IMR-90 (cell line): ENCODE results near the gene RAP2A. TPM values are rescaled to one million over a fixed set of nuclear protein-coding genes. Genes with fewer than 3 reads are reported as not detected.
A peak's percentile ranks its signal among the peaks of the same experiment; 100 is the strongest.

Source experiments
- ATAC-seq: fragments of 200-7000 bp; cut with Tn5 transposase; 2 replicates; pipeline ENCODE4 v1.9.1; 2020; ENCODE audit warnings: low read depth, mild to moderate bottlenecking, moderate library complexity
- BruUV-seq: library from RNA; stranded (reverse); fragments of 400-500 nt; replicated peaks from 2 replicates; lab custom pipeline; 2021; lab: Mats Ljungman, UMichigan
- CTCF ChIA-PET: fragments of 300-600 bp; formaldehyde crosslinking; extraction: SDS; loops from one replicate; lab custom pipeline; 2021; ENCODE audit warnings: antibody characterized with exemption; lab: Yijun Ruan, JAX
- POLR2A ChIA-PET: fragments of 300-600 bp; sonication (Branson Sonifier 250); formaldehyde crosslinking; loops from one replicate; lab custom pipeline; 2022; ENCODE audit warnings: antibody characterized with exemption; ENCODE audit not compliant: unreplicated experiment; lab: Charles Lee
- DNase-seq: peaks from one replicate; pipeline ENCODE4 v3.0.0; 2013
- H2AFZ ChIP-seq: replicated peaks from 2 replicates; pipeline ENCODE3; 2013; ENCODE audit warnings: low read length, mild to moderate bottlenecking; ENCODE audit not compliant: poor library complexity
- H2AK5ac ChIP-seq: 2 replicates; pipeline ENCODE4 v1.6.1; 2013; ENCODE audit warnings: low read depth, low read length, inconsistent platforms
- H2AK9ac ChIP-seq: replicated peaks from 2 replicates; pipeline ENCODE3; 2013; ENCODE audit warnings: mild to moderate bottlenecking, low read depth, low read length, moderate library complexity; ENCODE audit not compliant: poor library complexity
- H2BK120ac ChIP-seq: 2 replicates; pipeline ENCODE4 v1.6.1; 2013; ENCODE audit warnings: low read depth, low read length, inconsistent platforms
- H2BK15ac ChIP-seq: 3 replicates; pipeline ENCODE4 v1.6.1; 2013; ENCODE audit warnings: low read depth, low read length, inconsistent platforms
- H2BK20ac ChIP-seq: 2 replicates; pipeline ENCODE4 v1.6.1; 2013; ENCODE audit warnings: low read depth, mild to moderate bottlenecking, inconsistent platforms, low read length, moderate library complexity
- H2BK5ac ChIP-seq: 2 replicates; pipeline ENCODE4 v1.6.1; 2013; ENCODE audit warnings: mild to moderate bottlenecking, low read depth, low read length, inconsistent platforms; ENCODE audit not compliant: poor library complexity, severe bottlenecking
- H3K14ac ChIP-seq: replicated peaks from 2 replicates; pipeline ENCODE4 v1.6.1; 2013; ENCODE audit warnings: low read depth, low read length, inconsistent platforms
- H3K18ac ChIP-seq: 2 replicates; pipeline ENCODE4 v1.6.1; 2013; ENCODE audit warnings: low read depth, low read length, control low read depth
- H3K23ac ChIP-seq: 2 replicates; pipeline ENCODE4 v1.6.1; 2013; ENCODE audit warnings: low read depth, low read length, inconsistent platforms
- H3K27ac ChIP-seq: 2 replicates; pipeline ENCODE4 v1.5.1; 2013; ENCODE audit warnings: mild to moderate bottlenecking, control low read depth, low read length; ENCODE audit not compliant: insufficient read depth
- H3K27me3 ChIP-seq: 2 replicates; pipeline ENCODE4 v1.6.1; 2013; ENCODE audit warnings: low read length; ENCODE audit not compliant: control insufficient read depth, insufficient read depth
- H3K36me3 ChIP-seq: 2 replicates; pipeline ENCODE4 v1.6.1; 2013; ENCODE audit warnings: low read length, mixed read lengths; ENCODE audit not compliant: control insufficient read depth, insufficient read depth
- H3K4ac ChIP-seq: 2 replicates; pipeline ENCODE4 v1.6.1; 2013; ENCODE audit warnings: low read depth, low read length, inconsistent platforms
- H3K4me1 ChIP-seq: 2 replicates; pipeline ENCODE4 v1.6.1; 2013; ENCODE audit warnings: low read length, mixed read lengths; ENCODE audit not compliant: control insufficient read depth, insufficient read depth
- H3K4me2 ChIP-seq: 2 replicates; pipeline ENCODE4 v1.6.1; 2013; ENCODE audit warnings: low read depth, mild to moderate bottlenecking, control low read depth, low read length, moderate library complexity
- H3K4me3 ChIP-seq: 2 replicates; pipeline ENCODE4 v1.5.1; 2013; ENCODE audit warnings: low read depth, mild to moderate bottlenecking, control low read depth, low read length, moderate library complexity; ENCODE audit not compliant: insufficient read depth
- H3K56ac ChIP-seq: 2 replicates; pipeline ENCODE4 v1.6.1; 2013; ENCODE audit warnings: low read length, inconsistent platforms; ENCODE audit not compliant: insufficient read depth; ENCODE audit errors: extremely low read depth
- H3K79me1 ChIP-seq, 2 experiments: 2 replicates each; pipeline ENCODE4 v1.6.1; 2013; ENCODE audit warnings: low read length in 2 of 2, inconsistent platforms in 1 of 2, low read depth in 1 of 2
- H3K9ac ChIP-seq: 2 replicates; pipeline ENCODE4 v1.6.1; 2013; ENCODE audit warnings: low read depth, low read length, control low read depth
- H3K9me1 ChIP-seq: 2 replicates; pipeline ENCODE4 v1.6.1; 2013; ENCODE audit warnings: low read length, inconsistent platforms; ENCODE audit not compliant: insufficient read depth
- H3K9me3 ChIP-seq: 2 replicates; pipeline ENCODE4 v1.6.1; 2013; ENCODE audit warnings: low read length; ENCODE audit not compliant: control insufficient read depth, insufficient read depth
- H4K20me1 ChIP-seq: 2 replicates; pipeline ENCODE4 v1.6.1; 2013; ENCODE audit warnings: low read length, inconsistent platforms; ENCODE audit not compliant: insufficient read depth
- H4K5ac ChIP-seq: 2 replicates; pipeline ENCODE4 v1.6.1; 2013; ENCODE audit warnings: mild to moderate bottlenecking, low read depth, low read length, control low read depth
- H4K8ac ChIP-seq, 2 experiments: 2 replicates each; pipeline ENCODE4 v1.6.1; 2013; ENCODE audit warnings: low read depth in 2 of 2, low read length in 2 of 2, control low read depth in 1 of 2, inconsistent platforms in 1 of 2
- H4K91ac ChIP-seq: 2 replicates; pipeline ENCODE4 v1.6.1; 2013; ENCODE audit warnings: low read depth, low read length, inconsistent platforms; ENCODE audit not compliant: insufficient read depth
- CEBPB ChIP-seq: IDR thresholded peaks from 2 replicates; pipeline ENCODE4 v1.6.1; 2012; ENCODE audit warnings: low read depth, low read length, improper control_type of control experiment
- WGBS, 2 experiments: methylation state at CpG; one replicate each; pipeline versions ENCODE4 v1.1.5 to v1.1.7; 2013; ENCODE audit warnings: missing lambda C conversion rate in 2 of 2; ENCODE audit not compliant: insufficient read length in 1 of 2; ENCODE audit errors: extremely low coverage in 2 of 2; 5-methylcytosine and 5-hydroxymethylcytosine counted together
- dilution Hi-C: fragments of 300-500 bp; cut with HindIII; formaldehyde crosslinking; loops from one replicate; pipeline ENCODE4 v1.14.3; 2018; ENCODE audit warnings: low sequenced_read_pairs; ENCODE audit not compliant: unreplicated experiment
- in situ Hi-C: fragments of 300-500 bp; cut with MboI; formaldehyde crosslinking; loops from 3 replicates; pipeline ENCODE4 v1.14.3; 2019; ENCODE audit warnings: low sequenced_read_pairs, inconsistent platforms, mixed read lengths
- intact Hi-C: fragments of 100-400 bp; cut with micrococcal nuclease; formaldehyde crosslinking; loops from 2 replicates; pipeline ENCODE4 v1.10.0; 2022
- polyA plus RNA-seq, 3 experiments: library from polyadenylated mRNA; depleted of rRNA; stranded (reverse); fragments of >200 nt; gene quantifications; 2 replicates each; pipeline ENCODE4 v1.2.3, GENCODE V29; 2012; ENCODE audit warnings: low replicate concordance in 1 of 3
- total RNA-seq: library from RNA; depleted of rRNA; stranded (reverse); fragments of >200 nt; gene quantifications from 2 replicates; pipeline ENCODE4 v1.2.3, GENCODE V29; 2012

Gene RAP2A
- total and polyA plus RNA-seq, 2 of the 4 experiments (the other 2 are of a cell fraction), result 6.4 to 21.0 TPM

- CTCF ChIA-PET, result no interaction called here
- in situ Hi-C loops (no loop called here), intact Hi-C loops (loop anchor here (5.0 to 10.0 kb wide), 2 partner anchors 63 to 115 kb away; no protein-coding TSS in a partner anchor), dilution Hi-C loops (no loop called here)
- H3K56ac ChIP-seq, result no peak overlapping the region
- no peaks in the 10 kb centered on the region for H3K9me3 ChIP-seq
- H3K9ac ChIP-seq, result no peak overlapping the region
- peak overlapping the region in 1 of 2 experiments; percentile 63; a peak in 2 of 4 replicates for H4K8ac ChIP-seq
- H2AK5ac ChIP-seq, result no peak overlapping the region
- H3K4me2 ChIP-seq, result no peak overlapping the region
- no peak overlapping the region for H2AFZ ChIP-seq
- peaks cover 4% of the 10 kb centered on the region for H3K4me1 ChIP-seq
- no peak overlapping the region for H2AK9ac ChIP-seq
- no peak overlapping the region for H3K4ac ChIP-seq
- H3K23ac ChIP-seq, result no peak overlapping the region
- no peaks in the 10 kb centered on the region for H3K36me3 ChIP-seq
- no peak overlapping the region for H3K14ac ChIP-seq
- H4K20me1 ChIP-seq, result peaks cover 4% of the 10 kb centered on the region
- H2BK15ac ChIP-seq, result no peak overlapping the region
- H3K27ac ChIP-seq, result no peak overlapping the region
- POLR2A ChIA-PET, result no interaction called here
- no peak overlapping the region for H2BK5ac ChIP-seq
- no peaks in the 10 kb centered on the region; the same call in 1 of the 2 replicates for H3K9me1 ChIP-seq
- H4K5ac ChIP-seq, result no peak overlapping the region
- no peak overlapping the region for H2BK120ac ChIP-seq
- DNase-seq (no peak), ATAC-seq (no peak)
- no CpG with 5 or more reads among the region's 4 CpGs for WGBS, 2 experiments
- TF ChIP-seq CEBPB, result no peak
- H3K4me3 ChIP-seq, result no peak overlapping the region
- no peaks in the 10 kb centered on the region for H3K27me3 ChIP-seq
- H4K91ac ChIP-seq, result no peak overlapping the region
- no peak overlapping the region for H2BK20ac ChIP-seq
- H3K79me1 ChIP-seq, result peaks cover 7 to 26% of the 10 kb centered on the region in 2 experiments
- BruUV-seq, result no TSS peak
- no peak overlapping the region for H3K18ac ChIP-seq
These were observed 3.7 kb upstream of the RAP2A start for GRCh38 chr13:97430296-97430695.
